AG04450 (cell line): ENCODE data around the gene TARBP2. TPM values are rescaled to one million over a fixed set of nuclear protein-coding genes. Genes with fewer than 3 reads are reported as not detected.

Source experiments
- CTCF ChIA-PET: fragments of 300-600, 350-600 bp; formaldehyde crosslinking; extraction: SDS; loops from one replicate; lab custom pipeline; 2022; ENCODE audit warnings: antibody characterized with exemption, inconsistent platforms; lab: Charles Lee
- POLR2A ChIA-PET: fragments of 350-600 bp; formaldehyde crosslinking; extraction: SDS; loops from one replicate; lab custom pipeline; 2021; ENCODE audit warnings: antibody characterized with exemption, inconsistent platforms; lab: Yijun Ruan, JAX
- DNase-seq: peaks from one replicate; pipeline ENCODE4 v3.0.0-alpha.2; 2011; ENCODE audit warnings: low read depth, low spot score
- H3K27ac ChIP-seq: one replicate; pipeline ENCODE4 v1.5.1; 2012; ENCODE audit warnings: low read depth, low read length, control low read depth
- H3K27me3 ChIP-seq: one replicate; pipeline ENCODE4 v1.6.0; 2012; ENCODE audit warnings: low read length; ENCODE audit not compliant: control insufficient read depth, insufficient read depth
- H3K4me3 ChIP-seq: 2 replicates; pipeline ENCODE4 v1.5.1; 2011; ENCODE audit warnings: mild to moderate bottlenecking, low read depth, low read length, control low read depth
- H3K9me3 ChIP-seq: 2 replicates; pipeline ENCODE4 v1.5.1; 2012; ENCODE audit warnings: low read length; ENCODE audit not compliant: control insufficient read depth, insufficient read depth
- CTCF ChIP-seq: IDR thresholded peaks from 2 replicates; pipeline ENCODE4 v1.5.1; 2011; ENCODE audit warnings: low read depth, low read length, control low read depth, inconsistent platforms
- polyA plus RNA-seq: library from polyadenylated mRNA; depleted of rRNA; stranded (reverse); fragments of >200 nt; gene quantifications from 2 replicates; pipeline ENCODE4 v1.2.3, GENCODE V29; 2011

TARBP2 gene
- polyA plus RNA-seq, 1 experiment = 25.0 TPM

- CTCF ChIA-PET = interaction anchor here (0.8 kb wide), 1 partner anchor 94 kb away, joined by 5 read pairs; no protein-coding TSS in a partner anchor
- H3K27ac ChIP-seq = no peak overlapping the region
- TF ChIP-seq CTCF = no peak
- H3K27me3 ChIP-seq = no peaks in the 10 kb centered on the region
- POLR2A ChIA-PET = no interaction called here
- no peak for DNase-seq
- H3K9me3 ChIP-seq = no peaks in the 10 kb centered on the region
- no peak overlapping the region for H3K4me3 ChIP-seq
Measured at GRCh38 chr12:53514628-53515290, 13.7 kb downstream of the TARBP2 start.

- ChIA-PET CTCF (interaction anchor here (0.8 kb wide), 1 partner anchor 94 kb away, joined by 5 read pairs; no protein-coding TSS in a partner anchor), POLR2A (interaction anchor here (1.0 kb wide), 1 partner anchor 15 kb away, joined by 3 read pairs; the partner anchor contains the start of gene TARBP2)
- no peak overlapping the region for H3K4me3 ChIP-seq
- no peak for DNase-seq
- no peak overlapping the region for H3K27ac ChIP-seq
- H3K27me3 ChIP-seq = no peaks in the 10 kb centered on the region
- TF ChIP-seq CTCF = no peak
- no peaks in the 10 kb centered on the region for H3K9me3 ChIP-seq
Measured at GRCh38 chr12:53515291-53515680, 14.2 kb downstream of the TARBP2 start.

- Histone ChIP-seq H3K27ac (no peak overlapping the region), H3K27me3 (no peaks in the 10 kb centered on the region), H3K9me3 (no peaks in the 10 kb centered on the region), H3K4me3 (no peak overlapping the region)
- CTCF ChIA-PET = interaction anchor here (0.8 to 0.9 kb wide), 2 partner anchors 9 to 165 kb away, joined by 4 read pairs; partner anchors contain the start of gene NPFF
- POLR2A ChIA-PET = no interaction called here
- no peak for TF ChIP-seq CTCF
- no peak for DNase-seq
Measured at GRCh38 chr12:53516758-53517455, 15.8 kb downstream of the TARBP2 start.

GRCh38 chr12:53518381-53518780, 17.3 kb downstream of the TARBP2 start:
- TF ChIP-seq CTCF = no peak
- ChIA-PET POLR2A (no interaction called here), CTCF (interaction anchor here (0.6 to 1.2 kb wide), 3 partner anchors 10 to 807 kb away, joined by 3 to 4 read pairs (median 4); partner anchors contain the start of gene COPZ1)
- Histone ChIP-seq H3K27me3 (no peaks in the 10 kb centered on the region), H3K4me3 (no peak overlapping the region), H3K9me3 (no peaks in the 10 kb centered on the region), H3K27ac (no peak overlapping the region)
- DNase-seq = no peak

- Histone ChIP-seq H3K27me3 (no peaks in the 10 kb centered on the region), H3K9me3 (no peaks in the 10 kb centered on the region), H3K27ac (no peak overlapping the region), H3K4me3 (no peak overlapping the region)
- POLR2A ChIA-PET = no interaction called here
- no peak for TF ChIP-seq CTCF
- DNase-seq = no peak
- CTCF ChIA-PET = interaction anchor here (0.7 to 1.1 kb wide), 2 partner anchors 20 to 171 kb away, joined by 3 read pairs; no protein-coding TSS in a partner anchor
Measured at GRCh38 chr12:53523131-53523530, 22.0 kb downstream of the TARBP2 start.
